CD14-positive monocyte (primary cell): ENCODE measurements around the gene LRRIQ1. TPM values are rescaled to one million over a fixed set of nuclear protein-coding genes. Genes with fewer than 3 reads are reported as not detected.

Experiments
- DNase-seq, 3 donors: peaks; one replicate each; pipeline ENCODE4 v3.0.0-alpha.2; 2011 to 2022
- H2AFZ ChIP-seq: 2 replicates; pipeline ENCODE4 v1.6.0; 2012; ENCODE audit warnings: mild to moderate bottlenecking, low read depth, low read length, inconsistent platforms; ENCODE audit not compliant: insufficient read depth, poor library complexity, severe bottlenecking
- H3K27ac ChIP-seq, 2 donors: 1 replicate in 1 of 2; 2 replicates in 1 of 2; pipeline ENCODE4 v1.5.1; 2012 to 2013; ENCODE audit warnings: low read length in 2 of 2, control low read depth in 1 of 2, inconsistent platforms in 1 of 2, low read depth in 1 of 2, mild to moderate bottlenecking in 1 of 2
- H3K27me3 ChIP-seq, 2 donors: one replicate each; pipeline versions ENCODE4 v1.6.0 to v1.6.1; 2011 to 2013; ENCODE audit warnings: low read length in 2 of 2; ENCODE audit not compliant: control insufficient read depth in 2 of 2, insufficient read depth in 2 of 2
- H3K36me3 ChIP-seq, 2 donors: replicated peaks in 1 of 2; 1 replicate in 1 of 2; 2 replicates in 1 of 2; pipeline versions ENCODE4 v1.5.1 to v1.6.1; 2012 to 2013; ENCODE audit warnings: low read length in 2 of 2, control low read depth in 1 of 2, inconsistent platforms in 1 of 2, mild to moderate bottlenecking in 1 of 2; ENCODE audit not compliant: insufficient read depth in 2 of 2, control insufficient read depth in 1 of 2
- H3K4me1 ChIP-seq, 2 donors: 1 replicate in 1 of 2; 2 replicates in 1 of 2; pipeline versions ENCODE4 v1.5.1 to v1.6.1; 2012 to 2013; ENCODE audit warnings: low read length in 2 of 2, control low read depth in 1 of 2, inconsistent platforms in 1 of 2, mild to moderate bottlenecking in 1 of 2, moderate library complexity in 1 of 2; ENCODE audit not compliant: insufficient read depth in 2 of 2, control insufficient read depth in 1 of 2
- H3K4me2 ChIP-seq: replicated peaks from 2 replicates; pipeline ENCODE3; 2012; ENCODE audit warnings: low read length, moderate library complexity, mild to moderate bottlenecking; ENCODE audit not compliant: poor library complexity, severe bottlenecking; ENCODE audit errors: extremely low read depth
- H3K4me3 ChIP-seq, 3 experiments: fragments of 200-600 bp in 1 of 3; sonication (generic) in 1 of 3; replicated peaks in 1 of 3; 1 replicate in 2 of 3; 2 replicates in 1 of 3; pipeline ENCODE4 v1.5.1; 2011 to 2013; ENCODE audit warnings: low read length in 3 of 3, mild to moderate bottlenecking in 3 of 3, control low read depth in 2 of 3, low read depth in 2 of 3, inconsistent platforms in 1 of 3, moderate library complexity in 1 of 3
- H3K79me2 ChIP-seq: 2 replicates; pipeline ENCODE4 v1.6.0; 2012; ENCODE audit warnings: mild to moderate bottlenecking, control low read depth, inconsistent platforms, low read length, moderate library complexity; ENCODE audit not compliant: insufficient read depth
- H3K9ac ChIP-seq: 2 replicates; pipeline ENCODE4 v1.6.0; 2017; ENCODE audit warnings: low read length, mild to moderate bottlenecking; ENCODE audit not compliant: insufficient read depth, poor library complexity, severe bottlenecking
- H3K9me3 ChIP-seq, 2 donors: replicated peaks in 1 of 2; 1 replicate in 1 of 2; 2 replicates in 1 of 2; pipeline versions ENCODE4 v1.5.1 to v1.6.1; 2012 to 2013; ENCODE audit warnings: low read length in 2 of 2, control low read depth in 1 of 2; ENCODE audit not compliant: control insufficient read depth in 1 of 2, insufficient read depth in 1 of 2
- H4K20me1 ChIP-seq: 2 replicates; pipeline ENCODE4 v1.6.0; 2012; ENCODE audit warnings: mild to moderate bottlenecking, low read length, control low read depth, moderate library complexity; ENCODE audit not compliant: insufficient read depth
- H3K27ac Mint-ChIP-seq, 7 donors: one replicate each; pipeline ENCODE4 v1.8.0; 2020; ENCODE audit warnings: mild to moderate bottlenecking in 7 of 7, mixed read lengths in 7 of 7, moderate library complexity in 6 of 7, inconsistent platforms in 2 of 7
- H3K27me3 Mint-ChIP-seq, 3 donors: one replicate each; pipeline ENCODE4 v1.8.0; 2021 to 2022; ENCODE audit warnings: low read depth in 3 of 3, mild to moderate bottlenecking in 3 of 3, mixed read lengths in 3 of 3, moderate library complexity in 3 of 3, inconsistent platforms in 1 of 3
- H3K36me3 Mint-ChIP-seq, 2 donors: one replicate each; pipeline ENCODE4 v1.8.0; 2020; ENCODE audit warnings: mixed read lengths in 2 of 2, inconsistent platforms in 1 of 2, mild to moderate bottlenecking in 1 of 2
- H3K4me1 Mint-ChIP-seq: one replicate; pipeline ENCODE4 v1.8.0; 2020; ENCODE audit warnings: mild to moderate bottlenecking, mixed read lengths
- H3K4me3 Mint-ChIP-seq, 2 donors: one replicate each; pipeline ENCODE4 v1.8.0; 2020; ENCODE audit warnings: mild to moderate bottlenecking in 2 of 2, mixed read lengths in 2 of 2, moderate library complexity in 1 of 2
- H3K9me3 Mint-ChIP-seq, 7 donors: one replicate each; pipeline ENCODE4 v1.8.0; 2020 to 2022; ENCODE audit warnings: mixed read lengths in 7 of 7, mild to moderate bottlenecking in 6 of 7, moderate library complexity in 6 of 7, inconsistent platforms in 2 of 7
- WGBS: methylation state at CpG from one replicate; pipeline ENCODE4 v1.1.5; 2013; ENCODE audit warnings: missing lambda C conversion rate; ENCODE audit not compliant: insufficient coverage; 5-methylcytosine and 5-hydroxymethylcytosine counted together
- intact Hi-C, 2 donors: fragments of 100-400 bp; cut with micrococcal nuclease; formaldehyde crosslinking; loops; one replicate each; pipeline versions ENCODE4 v1.15.0 to v1.15.1; 2023
- polyA plus RNA-seq, 3 donors: library from polyadenylated mRNA; depleted of rRNA in 1 of 3; unstranded in 2 of 3; stranded (reverse) in 1 of 3; fragments of 300-500 nt in 2 of 3; fragments of >200 nt in 1 of 3; fragmentation: Illumina TruSeq in 2 of 3; gene quantifications; 1 replicate in 2 of 3; 2 replicates in 1 of 3; pipeline ENCODE4 v1.2.3, GENCODE V29; 2012 to 2021
- TF ChIP-seq, protein P1 (sequence below): fragments of 200-600 bp; IDR thresholded peaks from one replicate; pipeline ENCODE4 v1.8.0; 2022; ENCODE audit warnings: antibody characterized with exemption, mild to moderate bottlenecking

LRRIQ1 gene
- polyA plus RNA-seq, 3 donors = not detected

DNA sequence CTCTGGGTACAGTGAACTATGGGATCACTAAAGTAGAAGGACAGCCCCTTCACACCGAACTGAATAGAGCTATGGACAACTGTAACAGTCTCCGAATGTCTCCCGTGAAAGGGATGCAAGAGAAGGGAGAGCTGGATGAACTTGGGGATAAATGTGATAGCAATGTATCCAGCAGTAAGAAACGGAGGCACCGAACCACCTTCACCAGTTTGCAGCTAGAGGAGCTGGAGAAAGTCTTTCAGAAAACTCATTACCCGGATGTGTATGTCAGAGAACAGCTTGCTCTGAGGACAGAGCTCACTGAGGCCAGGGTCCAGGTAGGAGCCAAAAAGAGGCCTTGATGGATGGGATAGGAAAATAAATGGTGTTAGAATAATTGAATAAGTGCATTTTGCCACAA lies 247.4 kb downstream of the LRRIQ1 start:
- no peaks in the 10 kb centered on the region for H3K79me2 ChIP-seq
- H3K4me2 ChIP-seq = no peak overlapping the region
- peaks cover 0 to 3% of the 10 kb centered on the region in 2 donors for H3K36me3 Mint-ChIP-seq
- intact Hi-C loops = no loop called here
- TF ChIP-seq, protein P1, sequence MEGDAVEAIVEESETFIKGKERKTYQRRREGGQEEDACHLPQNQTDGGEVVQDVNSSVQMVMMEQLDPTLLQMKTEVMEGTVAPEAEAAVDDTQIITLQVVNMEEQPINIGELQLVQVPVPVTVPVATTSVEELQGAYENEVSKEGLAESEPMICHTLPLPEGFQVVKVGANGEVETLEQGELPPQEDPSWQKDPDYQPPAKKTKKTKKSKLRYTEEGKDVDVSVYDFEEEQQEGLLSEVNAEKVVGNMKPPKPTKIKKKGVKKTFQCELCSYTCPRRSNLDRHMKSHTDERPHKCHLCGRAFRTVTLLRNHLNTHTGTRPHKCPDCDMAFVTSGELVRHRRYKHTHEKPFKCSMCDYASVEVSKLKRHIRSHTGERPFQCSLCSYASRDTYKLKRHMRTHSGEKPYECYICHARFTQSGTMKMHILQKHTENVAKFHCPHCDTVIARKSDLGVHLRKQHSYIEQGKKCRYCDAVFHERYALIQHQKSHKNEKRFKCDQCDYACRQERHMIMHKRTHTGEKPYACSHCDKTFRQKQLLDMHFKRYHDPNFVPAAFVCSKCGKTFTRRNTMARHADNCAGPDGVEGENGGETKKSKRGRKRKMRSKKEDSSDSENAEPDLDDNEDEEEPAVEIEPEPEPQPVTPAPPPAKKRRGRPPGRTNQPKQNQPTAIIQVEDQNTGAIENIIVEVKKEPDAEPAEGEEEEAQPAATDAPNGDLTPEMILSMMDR = no peak
- 80% methylated on average over 1 of the region's 6 CpGs for WGBS
- peaks cover 9% of the 10 kb centered on the region for H3K4me1 Mint-ChIP-seq
- no peaks in the 10 kb centered on the region for H4K20me1 ChIP-seq
- H3K27me3 ChIP-seq = peaks cover 37 to 59% of the 10 kb centered on the region in 2 donors
- no peak overlapping the region for H3K27ac ChIP-seq
- H3K4me3 ChIP-seq = no peak overlapping the region
- H3K27me3 Mint-ChIP-seq = peaks cover 41 to 52% (median 49%) of the 10 kb centered on the region in 3 donors
- H3K9ac ChIP-seq = no peak overlapping the region
- H3K27ac Mint-ChIP-seq = no peak overlapping the region
- peak overlapping the region in 1 of 2 donors; percentile 67 for H3K4me3 Mint-ChIP-seq
- peaks cover 0 to 6% of the 10 kb centered on the region in 2 donors for H3K4me1 ChIP-seq
- peaks cover 0 to 8% (median 4%) of the 10 kb centered on the region in 7 donors for H3K9me3 Mint-ChIP-seq
- no peak overlapping the region for H2AFZ ChIP-seq
- H3K36me3 ChIP-seq = no peaks in the 10 kb centered on the region
- H3K9me3 ChIP-seq = peaks cover 0 to 13% of the 10 kb centered on the region in 2 donors
- no peak for DNase-seq

Other genes with a start within 250 kb of the LRRIQ1 start
- gene SLC6A15, start 123.6 kb upstream of the LRRIQ1 start, polyA plus RNA-seq = not detected
- not detected for gene TSPAN19, start 74 bp upstream of the LRRIQ1 start, polyA plus RNA-seq
- not detected for gene ALX1, start 243.9 kb downstream of the LRRIQ1 start, polyA plus RNA-seq